Caco-2 (cell line): Measurements from ENCODE around the gene ZNF195. TPM values are rescaled to one million over a fixed set of nuclear protein-coding genes. Genes with fewer than 3 reads are reported as not detected.

Experiments
- BruUV-seq: library from RNA; stranded (reverse); fragments of 400-500 nt; replicated peaks from 2 replicates; lab custom pipeline; 2021; lab: Mats Ljungman, UMichigan
- CTCF ChIA-PET: fragments of 300-600 bp; sonication (Branson Sonifier 250); formaldehyde crosslinking; loops from one replicate; lab custom pipeline; 2022; ENCODE audit warnings: antibody characterized with exemption; lab: Charles Lee
- POLR2A ChIA-PET: fragments of 300-600 bp; sonication (Branson Sonifier 250); formaldehyde crosslinking; loops from one replicate; lab custom pipeline; 2022; ENCODE audit warnings: antibody characterized with exemption; lab: Charles Lee
- DNase-seq, 2 experiments: peaks; one replicate each; pipeline versions ENCODE4 v3.0.0 to v3.0.0-alpha.2; 2020 to 2022
- H3K27me3 ChIP-seq: replicated peaks from 2 replicates; pipeline ENCODE4 v1.6.0; 2011; ENCODE audit warnings: low read length; ENCODE audit not compliant: control insufficient read depth, insufficient read depth
- H3K36me3 ChIP-seq: 2 replicates; pipeline ENCODE4 v1.5.1; 2011; ENCODE audit warnings: low read length; ENCODE audit not compliant: control insufficient read depth, insufficient read depth
- H3K4me1 ChIP-seq: fragments of 250-450 bp; sonication (Bioruptor Pico); 2 replicates; pipeline ENCODE4 v1.5.1; 2020; ENCODE audit warnings: mild to moderate bottlenecking
- H3K4me3 ChIP-seq: 2 replicates; pipeline ENCODE4 v1.5.1; 2011; ENCODE audit warnings: low read depth, mild to moderate bottlenecking, control low read depth, low read length
- H3K9me3 ChIP-seq: fragments of 250-450 bp; sonication (Bioruptor Pico); 2 replicates; pipeline ENCODE4 v1.5.1; 2020; ENCODE audit warnings: mild to moderate bottlenecking, moderate library complexity
- H3K27ac Mint-ChIP-seq: one replicate; pipeline ENCODE4 v1.8.0; 2022; ENCODE audit warnings: mixed read lengths; ENCODE audit not compliant: unreplicated experiment
- H3K27me3 Mint-ChIP-seq: one replicate; pipeline ENCODE4 v1.8.0; 2022; ENCODE audit warnings: mixed read lengths; ENCODE audit not compliant: insufficient read depth, unreplicated experiment
- H3K36me3 Mint-ChIP-seq: one replicate; pipeline ENCODE4 v1.8.0; 2022; ENCODE audit warnings: mild to moderate bottlenecking, mixed read lengths; ENCODE audit not compliant: insufficient read depth, unreplicated experiment
- H3K4me1 Mint-ChIP-seq: one replicate; pipeline ENCODE4 v1.8.0; 2022; ENCODE audit warnings: low read depth, mixed read lengths; ENCODE audit not compliant: unreplicated experiment
- H3K4me3 Mint-ChIP-seq: one replicate; pipeline ENCODE4 v1.8.0; 2022; ENCODE audit warnings: mild to moderate bottlenecking, moderate library complexity, mixed read lengths; ENCODE audit not compliant: unreplicated experiment
- H3K9me3 Mint-ChIP-seq: one replicate; pipeline ENCODE4 v1.8.0; 2022; ENCODE audit warnings: mixed read lengths; ENCODE audit not compliant: unreplicated experiment
- CTCF ChIP-seq, 2 experiments: fragments of 200-600 bp in 1 of 2; IDR thresholded peaks; 1 replicate in 1 of 2; 2 replicates in 1 of 2; pipeline versions ENCODE4 v1.5.1 to v1.8.0; 2011 to 2022; ENCODE audit warnings: antibody characterized with exemption in 1 of 2, control low read depth in 1 of 2, inconsistent platforms in 1 of 2, low read depth in 1 of 2, low read length in 1 of 2, mild to moderate bottlenecking in 1 of 2, moderate library complexity in 1 of 2; ENCODE audit not compliant: insufficient read depth in 1 of 2, severe bottlenecking in 1 of 2, unreplicated experiment in 1 of 2
- intact Hi-C: fragments of 100-400 bp; cut with micrococcal nuclease; formaldehyde crosslinking; loops from one replicate; pipeline ENCODE4 v1.10.0; 2022; ENCODE audit not compliant: unreplicated experiment
- total RNA-seq: library from RNA; stranded (reverse); gene quantifications from 2 replicates; pipeline ENCODE4 v1.2.3, GENCODE V29; 2022

Gene ZNF195
- total RNA-seq, 1 experiment from 2014 or later = 57.5 TPM

GRCh38 chr11:3359092-3359824, 19.7 kb downstream of the ZNF195 start:
- peaks cover 58% of the 10 kb centered on the region for H3K9me3 Mint-ChIP-seq

GRCh38 chr11:3357994-3358676, 20.8 kb downstream of the ZNF195 start:
- ChIA-PET CTCF (no interaction called here), POLR2A (no interaction called here)
- H3K36me3 Mint-ChIP-seq = peaks cover 73% of the 10 kb centered on the region
- H3K4me3 ChIP-seq = no peak overlapping the region
- no peak overlapping the region for H3K27ac Mint-ChIP-seq
- BruUV-seq = no TSS peak
- no peaks in the 10 kb centered on the region for H3K4me1 ChIP-seq
- DNase-seq = no peak
- H3K9me3 Mint-ChIP-seq = peaks cover 47% of the 10 kb centered on the region
- H3K36me3 ChIP-seq = peaks cover 19% of the 10 kb centered on the region
- H3K27me3 Mint-ChIP-seq = no peaks in the 10 kb centered on the region
- peaks cover 52% of the 10 kb centered on the region for H3K9me3 ChIP-seq
- TF ChIP-seq CTCF (IDR thresholded peaks at IDR 0.05; ENCODE audit: insufficient read depth in 1 of 2, low read depth in 1 of 2, low read length in 1 of 2, severe bottlenecking in 1 of 2, unreplicated experiment in 1 of 2) = no peak
- intact Hi-C loops = no loop called here
- no peak overlapping the region for H3K4me3 Mint-ChIP-seq
- H3K27me3 ChIP-seq = no peaks in the 10 kb centered on the region
- H3K4me1 Mint-ChIP-seq = no peaks in the 10 kb centered on the region

More at GRCh38 chr11:3359092-3359824, 19.7 kb downstream of the ZNF195 start:
- intact Hi-C loops = no loop called here
- TSS peak; percentile 3 for BruUV-seq
- Histone ChIP-seq H3K4me3 (no peak overlapping the region), H3K36me3 (peaks cover 25% of the 10 kb centered on the region), H3K27me3 (no peaks in the 10 kb centered on the region), H3K9me3 (peaks cover 60% of the 10 kb centered on the region), H3K4me1 (no peaks in the 10 kb centered on the region)
- H3K27me3 Mint-ChIP-seq = no peaks in the 10 kb centered on the region
- no peak overlapping the region for H3K27ac Mint-ChIP-seq
- H3K36me3 Mint-ChIP-seq = peaks cover 84% of the 10 kb centered on the region
- no peak overlapping the region for H3K4me3 Mint-ChIP-seq
- ChIA-PET POLR2A (no interaction called here), CTCF (no interaction called here)
- TF ChIP-seq CTCF (IDR thresholded peaks at IDR 0.05; ENCODE audit: insufficient read depth in 1 of 2, low read depth in 1 of 2, low read length in 1 of 2, severe bottlenecking in 1 of 2, unreplicated experiment in 1 of 2) = no peak
- H3K4me1 Mint-ChIP-seq = no peaks in the 10 kb centered on the region
- no peak for DNase-seq

- peak overlapping the region; percentile 45 for H3K27ac Mint-ChIP-seq
- no peak for DNase-seq
- intact Hi-C loops = no loop called here
- Histone ChIP-seq H3K9me3 (peaks cover 48% of the 10 kb centered on the region), H3K27me3 (no peaks in the 10 kb centered on the region), H3K4me1 (no peaks in the 10 kb centered on the region), H3K4me3 (no peak overlapping the region), H3K36me3 (peaks cover 18% of the 10 kb centered on the region)
- H3K4me1 Mint-ChIP-seq = no peaks in the 10 kb centered on the region
- no TSS peak for BruUV-seq
- no peak overlapping the region for H3K4me3 Mint-ChIP-seq
- no peaks in the 10 kb centered on the region for H3K27me3 Mint-ChIP-seq
- TF ChIP-seq CTCF (IDR thresholded peaks at IDR 0.05; ENCODE audit: insufficient read depth in 1 of 2, low read depth in 1 of 2, low read length in 1 of 2, severe bottlenecking in 1 of 2, unreplicated experiment in 1 of 2) = no peak
- peaks cover 65% of the 10 kb centered on the region for H3K36me3 Mint-ChIP-seq
- ChIA-PET POLR2A (no interaction called here), CTCF (no interaction called here)
- peaks cover 38% of the 10 kb centered on the region for H3K9me3 Mint-ChIP-seq
These were observed 21.6 kb downstream of the ZNF195 start for GRCh38 chr11:3357302-3357701.
